Stimulated activated naive CD4-positive, alpha-beta T cell (primary cell): ENCODE data around the gene MTREX.

Experiments used
- DNase-seq, 6 experiments: peaks; one replicate each; lab custom pipeline; 2025; lab: John Stamatoyannopoulos, UW

Gene MTREX

DNA sequence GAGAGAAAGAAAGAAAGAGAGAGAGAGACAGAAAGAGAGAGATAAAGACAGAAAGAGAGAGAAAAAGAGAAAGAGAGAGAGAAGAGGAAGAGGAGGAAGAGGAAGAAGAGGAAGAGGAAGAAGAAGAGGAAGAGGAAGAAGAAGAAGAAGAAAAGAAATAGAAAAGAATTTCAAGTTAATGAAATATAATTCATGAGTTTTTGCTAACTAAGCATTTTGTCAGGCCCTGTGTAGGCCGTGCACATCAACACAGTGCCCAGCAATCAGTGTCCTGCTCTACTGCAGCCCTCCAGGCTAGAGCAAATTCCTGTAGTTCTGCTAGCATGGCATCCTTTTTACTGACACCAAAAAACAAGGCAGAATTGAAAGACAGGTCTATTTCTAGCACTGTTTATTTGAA lies 164.9 kb downstream of the MTREX start:
- no peak for DNase-seq
